Measurements from ENCODE around the gene CDK6.

DNA sequence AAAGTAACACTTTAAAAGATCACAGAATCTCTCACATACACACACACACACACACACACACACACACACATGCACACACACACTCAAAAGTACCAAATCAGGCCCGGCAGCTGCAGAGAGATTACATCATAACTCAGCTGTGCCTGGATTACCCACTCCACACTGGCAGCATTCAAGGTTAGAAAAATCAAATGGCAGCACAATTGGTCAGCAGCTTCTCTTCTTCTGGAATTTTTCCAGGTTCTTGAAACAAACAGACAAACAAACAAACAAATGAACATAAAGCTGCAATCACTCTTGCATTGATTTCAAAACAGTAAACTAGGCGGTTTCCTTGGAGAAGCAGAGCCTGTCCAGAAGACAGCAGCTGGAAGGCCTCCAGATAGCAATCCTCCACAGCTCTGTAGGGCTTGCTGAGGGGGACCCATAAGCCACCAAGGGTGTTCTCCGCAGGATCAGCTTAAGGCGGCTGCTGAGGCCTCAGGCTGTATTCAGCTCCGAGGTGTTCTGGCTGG is 221.7 kb downstream of the CDK6 start:
- TF ChIP-seq, protein P1, sequence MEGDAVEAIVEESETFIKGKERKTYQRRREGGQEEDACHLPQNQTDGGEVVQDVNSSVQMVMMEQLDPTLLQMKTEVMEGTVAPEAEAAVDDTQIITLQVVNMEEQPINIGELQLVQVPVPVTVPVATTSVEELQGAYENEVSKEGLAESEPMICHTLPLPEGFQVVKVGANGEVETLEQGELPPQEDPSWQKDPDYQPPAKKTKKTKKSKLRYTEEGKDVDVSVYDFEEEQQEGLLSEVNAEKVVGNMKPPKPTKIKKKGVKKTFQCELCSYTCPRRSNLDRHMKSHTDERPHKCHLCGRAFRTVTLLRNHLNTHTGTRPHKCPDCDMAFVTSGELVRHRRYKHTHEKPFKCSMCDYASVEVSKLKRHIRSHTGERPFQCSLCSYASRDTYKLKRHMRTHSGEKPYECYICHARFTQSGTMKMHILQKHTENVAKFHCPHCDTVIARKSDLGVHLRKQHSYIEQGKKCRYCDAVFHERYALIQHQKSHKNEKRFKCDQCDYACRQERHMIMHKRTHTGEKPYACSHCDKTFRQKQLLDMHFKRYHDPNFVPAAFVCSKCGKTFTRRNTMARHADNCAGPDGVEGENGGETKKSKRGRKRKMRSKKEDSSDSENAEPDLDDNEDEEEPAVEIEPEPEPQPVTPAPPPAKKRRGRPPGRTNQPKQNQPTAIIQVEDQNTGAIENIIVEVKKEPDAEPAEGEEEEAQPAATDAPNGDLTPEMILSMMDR (IDR thresholded peaks at IDR 0.05 in 8 of 11, conservative IDR thresholded peaks at IDR 0.05 in 3 of 11), result no peak
- TF ChIP-seq POLR2AphosphoS5 (IDR thresholded peaks at IDR 0.05), result no peak

All from spleen (tissue), 7 donors.